ENCODE measurements around the gene PLXNB2.
A peak's percentile ranks its signal among the peaks of the same experiment; 100 is the strongest.
"Not testable (repeated sequence)": the region's sequence is repeated elsewhere in the genome, so short reads cannot be mapped to it uniquely, and the experiment has no call there.

The PLXNB2 gene

DNA sequence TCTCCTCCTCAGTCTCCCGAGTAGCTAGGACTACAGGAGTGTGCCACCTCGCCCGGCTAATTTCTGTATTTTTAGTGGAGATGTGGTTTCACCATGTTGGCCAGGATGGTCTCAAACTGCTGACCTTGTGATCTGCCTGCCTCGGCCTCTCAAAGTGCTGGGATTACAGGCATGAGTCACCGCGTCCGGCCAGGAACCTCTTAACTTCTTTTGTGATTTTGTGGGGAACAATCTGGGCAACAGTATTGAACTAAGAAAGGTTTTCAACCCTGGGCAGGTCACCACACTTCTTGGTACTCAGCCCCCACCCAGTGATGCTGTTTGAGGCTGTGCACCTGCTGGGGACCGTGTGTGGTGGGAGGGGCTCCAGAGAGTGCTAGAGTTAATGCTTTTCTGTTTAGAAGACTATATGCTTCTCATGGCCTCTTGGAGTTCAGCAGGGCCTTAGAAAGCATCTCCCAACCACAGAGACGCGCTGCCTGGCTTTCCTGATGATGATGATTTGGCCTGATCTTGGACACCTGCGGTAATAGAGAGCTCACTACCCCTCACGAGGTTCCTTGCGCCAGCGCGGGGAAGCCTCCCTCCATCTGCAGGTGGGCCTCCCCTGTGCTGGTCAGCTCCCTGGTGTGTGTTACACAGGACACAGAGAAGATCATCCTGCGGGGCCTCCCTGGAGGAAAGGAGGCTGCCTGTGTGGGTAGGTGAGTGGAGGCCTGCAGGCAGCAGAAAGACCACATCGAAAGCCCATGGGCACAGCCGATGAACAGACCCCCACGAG, 18.2 kb upstream of the PLXNB2 start:
- DNase-seq (ENCODE audit: low spot score) = no peak

DNA sequence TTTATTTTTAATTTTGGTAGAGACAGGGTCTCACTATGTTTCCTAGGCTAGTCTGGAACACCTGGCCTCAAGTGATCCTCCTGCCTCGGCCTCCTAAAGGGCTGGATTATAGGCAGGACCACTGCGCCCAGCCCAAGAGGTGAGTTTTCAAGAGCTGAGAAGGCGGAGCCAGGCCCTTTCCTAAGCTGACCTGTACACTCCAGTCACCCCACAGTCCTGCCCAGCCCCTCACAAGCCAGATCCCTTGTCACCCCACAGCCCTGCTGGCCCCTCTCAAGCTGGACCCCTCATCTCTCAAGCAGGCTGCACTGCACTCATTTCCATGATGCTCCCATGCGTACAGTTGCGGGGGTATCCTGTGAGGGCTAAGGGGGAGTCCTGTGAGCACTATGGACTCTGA, 16.5 kb upstream of the PLXNB2 start:
- DNase-seq (ENCODE audit: low spot score) = no peak

DNA sequence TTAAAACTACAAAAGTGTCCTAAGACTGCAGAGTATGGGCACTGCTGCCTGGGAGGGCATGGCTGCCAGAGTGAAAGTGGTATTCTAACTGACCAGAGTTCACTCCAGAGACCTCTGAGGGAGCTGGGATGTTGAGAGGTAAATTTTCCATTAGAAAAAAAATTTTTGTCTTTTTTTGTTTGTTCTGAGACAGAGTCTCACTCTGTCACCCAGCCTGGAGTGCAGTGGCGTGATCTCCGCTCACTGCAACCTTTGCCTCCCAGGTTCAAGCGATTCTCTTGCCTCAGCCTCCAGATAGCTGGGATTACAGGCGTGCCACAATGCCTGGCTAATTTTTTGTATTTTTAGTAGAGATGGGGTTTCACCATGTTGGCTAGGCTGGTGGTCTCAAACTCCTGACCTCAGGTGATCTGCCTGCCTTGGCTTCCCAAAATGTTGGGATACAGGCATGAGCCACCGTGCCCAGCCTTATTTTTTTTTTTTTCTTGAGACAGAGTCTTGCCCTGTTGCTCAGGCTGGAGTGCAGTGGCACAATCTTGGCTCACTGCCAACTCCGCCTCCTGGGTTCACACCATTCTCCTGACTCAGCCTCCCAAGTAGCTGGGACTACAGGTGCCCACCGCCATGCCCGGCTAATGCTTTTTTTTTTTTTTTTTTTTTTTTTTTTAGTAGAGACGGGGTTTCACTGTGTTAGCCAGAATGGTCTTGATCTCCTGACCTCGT, 15.1 kb upstream of the PLXNB2 start:
- DNase-seq (ENCODE audit: low spot score) = not testable (repeated sequence)

DNA sequence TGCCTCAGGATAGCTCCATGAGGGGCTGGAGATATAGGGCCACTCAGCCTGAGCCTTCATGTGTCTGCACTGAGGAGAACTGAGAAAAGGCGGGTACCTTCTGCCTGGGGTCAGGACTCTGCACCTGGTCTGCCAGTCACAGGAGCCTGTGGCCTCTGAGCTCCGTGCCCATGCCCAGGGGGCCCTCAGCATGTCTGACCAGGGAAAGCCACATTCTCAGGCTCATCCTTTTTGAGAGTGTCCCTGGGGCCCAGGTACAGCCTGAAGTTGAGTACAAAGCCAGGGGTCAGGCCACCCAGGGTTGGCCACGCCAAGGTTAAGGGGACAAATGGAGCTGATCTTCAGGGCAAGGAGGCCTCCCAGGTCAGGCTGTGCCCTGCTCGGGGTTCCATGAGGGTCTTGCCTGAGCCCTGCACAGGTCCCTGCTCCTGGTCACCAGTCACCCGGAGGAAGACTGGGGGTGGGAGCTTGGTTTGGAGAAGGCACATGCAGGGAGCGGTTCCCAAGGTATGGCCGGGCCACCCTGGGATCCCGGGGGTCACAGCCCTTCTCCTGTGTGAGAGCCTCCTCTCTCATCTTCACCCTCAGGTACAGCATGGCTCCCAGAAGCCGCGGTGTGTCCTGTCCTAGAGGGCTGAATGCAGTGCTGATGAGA, 13.4 kb upstream of the PLXNB2 start:
- DNase-seq (ENCODE audit: low spot score) = no peak

DNA sequence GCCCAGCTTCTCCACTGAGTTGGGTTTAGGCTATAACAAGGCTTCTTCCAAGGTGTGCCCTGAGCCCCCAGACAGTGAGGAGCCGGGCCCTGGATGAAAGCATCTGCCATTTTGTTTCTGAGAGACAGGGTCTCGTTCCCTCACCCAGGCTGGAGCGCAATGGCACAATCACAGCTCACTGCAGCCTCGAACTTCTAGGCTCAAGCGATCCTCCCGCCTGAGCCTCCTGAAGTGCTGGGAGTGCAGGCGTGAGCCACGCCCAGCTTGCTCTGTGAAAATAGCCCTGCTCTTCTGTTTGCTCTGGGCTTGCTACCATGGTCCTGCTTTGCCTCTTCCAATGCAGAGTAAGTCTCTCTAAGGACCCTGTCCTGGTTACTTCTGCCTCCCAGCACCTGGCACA, 12.7 kb upstream of the PLXNB2 start:
- no peak for DNase-seq (ENCODE audit: low spot score)

DNA sequence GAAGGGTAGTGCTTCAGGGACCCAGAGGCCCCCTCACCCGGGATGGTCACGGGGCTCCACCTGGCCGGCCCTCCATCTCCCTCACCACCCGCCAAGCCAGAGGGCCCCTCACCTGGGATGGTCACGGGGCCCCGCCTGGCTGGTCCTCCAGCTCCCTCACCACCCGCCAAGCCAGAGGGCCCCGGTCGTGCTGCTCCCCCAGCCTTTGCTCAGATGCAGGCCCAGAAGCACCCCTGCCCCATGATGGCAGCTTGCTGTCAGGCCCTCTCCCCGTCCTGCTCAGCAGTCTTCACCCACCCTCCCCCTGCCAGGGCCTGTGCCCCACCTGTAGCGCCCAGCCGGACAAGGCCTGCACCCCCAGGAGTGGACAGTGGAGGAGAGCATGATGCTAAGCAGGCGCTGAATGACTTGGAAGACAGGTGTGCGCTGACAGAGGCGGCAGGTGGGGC, 12.1 kb upstream of the PLXNB2 start:
- DNase-seq (ENCODE audit: low spot score) = no peak

DNA sequence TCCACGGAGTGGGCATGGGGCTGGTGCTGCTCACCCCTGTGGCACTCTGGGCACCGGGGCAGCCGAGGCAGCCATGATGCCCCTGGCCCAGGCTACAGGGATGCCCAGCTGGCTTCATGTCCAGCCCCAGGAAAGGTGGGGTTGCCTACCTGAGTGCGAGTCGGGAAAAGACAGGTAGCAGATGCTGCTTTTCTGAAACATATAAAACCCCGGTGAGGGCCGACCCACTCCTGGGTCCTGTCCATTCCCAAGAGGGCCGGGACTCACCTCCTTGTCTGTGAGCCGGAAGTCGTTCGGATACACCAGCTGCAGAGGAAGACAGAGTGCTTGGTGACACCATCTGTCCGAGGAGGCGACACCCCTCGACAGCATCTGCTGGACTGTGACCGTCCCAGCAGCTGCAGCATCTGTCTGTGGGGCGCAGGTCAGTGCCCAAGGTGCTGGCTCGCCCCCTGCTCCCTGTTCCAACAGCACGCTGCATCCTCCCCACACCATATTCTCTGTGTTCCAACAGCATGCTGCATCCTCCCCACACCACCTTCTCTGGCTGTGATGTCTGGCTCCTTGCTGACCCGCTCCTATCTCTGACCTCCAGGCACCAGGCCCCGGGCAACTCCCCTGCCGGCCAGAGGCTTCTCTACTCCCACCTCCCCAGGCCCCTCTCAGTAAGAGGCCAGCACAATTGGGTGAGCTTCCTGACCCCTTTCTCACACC, 11.4 kb upstream of the PLXNB2 start:
- no peak for DNase-seq (ENCODE audit: low spot score)

DNA sequence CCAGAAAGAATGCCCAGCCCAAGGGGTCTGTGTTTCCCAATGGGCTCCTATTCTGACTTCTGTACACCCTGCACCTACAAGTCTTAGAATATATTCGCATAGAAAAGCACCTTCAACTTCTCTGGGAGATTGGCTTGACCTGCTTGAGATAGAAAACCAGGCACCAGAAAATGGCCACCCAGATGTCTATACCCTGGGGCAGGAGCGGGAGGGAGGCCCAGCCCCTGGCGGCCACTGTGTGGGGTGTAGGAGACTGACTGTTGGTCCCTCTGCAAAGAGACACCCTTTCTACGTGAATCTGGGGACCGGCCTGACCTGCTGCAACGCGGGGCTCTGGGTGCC, 10.9 kb upstream of the PLXNB2 start:
- DNase-seq (ENCODE audit: low spot score) = no peak

DNA sequence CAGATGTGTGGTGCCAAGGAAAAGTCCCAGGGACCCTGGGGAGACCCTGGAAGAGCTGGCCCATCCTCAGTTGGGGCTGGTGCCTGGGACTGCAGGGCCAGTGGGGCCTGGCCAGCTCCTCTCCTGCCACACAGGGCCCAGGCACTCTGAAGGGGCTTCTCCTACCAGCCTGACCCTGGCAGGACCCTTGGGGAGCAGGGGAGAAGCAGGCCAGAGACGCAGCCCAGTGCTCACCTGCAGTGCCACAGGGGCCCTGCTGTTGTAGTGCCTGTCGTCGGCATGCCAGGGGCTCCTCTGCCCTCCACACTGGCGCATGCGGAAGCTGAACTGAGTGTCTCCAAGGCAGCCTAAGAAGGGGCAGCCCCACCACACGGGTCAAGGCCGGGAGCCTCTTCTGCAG, 10.2 kb upstream of the PLXNB2 start:
- DNase-seq (ENCODE audit: low spot score) = no peak

DNA sequence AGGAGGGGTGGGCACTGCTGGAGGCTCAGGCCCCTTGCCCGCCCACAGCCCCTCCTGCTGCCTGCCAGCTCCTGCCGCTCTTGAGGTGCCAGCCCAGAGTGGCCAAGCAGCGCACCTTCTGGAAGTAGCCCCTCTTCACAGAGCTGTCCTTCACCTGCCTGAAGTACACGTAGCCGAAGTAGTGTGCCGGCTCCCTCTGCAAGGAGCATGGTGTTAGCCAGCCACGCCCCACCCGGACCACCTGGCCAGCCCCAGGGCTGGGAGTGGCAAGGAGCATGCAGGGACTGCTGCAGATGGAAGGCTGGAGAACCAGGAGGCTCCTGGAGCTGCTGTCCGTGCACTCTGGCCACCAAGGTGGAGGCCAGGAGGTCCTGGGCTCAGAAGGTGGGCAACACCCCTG, 9.7 kb upstream of the PLXNB2 start:
- DNase-seq (ENCODE audit: low spot score) = no peak

DNA sequence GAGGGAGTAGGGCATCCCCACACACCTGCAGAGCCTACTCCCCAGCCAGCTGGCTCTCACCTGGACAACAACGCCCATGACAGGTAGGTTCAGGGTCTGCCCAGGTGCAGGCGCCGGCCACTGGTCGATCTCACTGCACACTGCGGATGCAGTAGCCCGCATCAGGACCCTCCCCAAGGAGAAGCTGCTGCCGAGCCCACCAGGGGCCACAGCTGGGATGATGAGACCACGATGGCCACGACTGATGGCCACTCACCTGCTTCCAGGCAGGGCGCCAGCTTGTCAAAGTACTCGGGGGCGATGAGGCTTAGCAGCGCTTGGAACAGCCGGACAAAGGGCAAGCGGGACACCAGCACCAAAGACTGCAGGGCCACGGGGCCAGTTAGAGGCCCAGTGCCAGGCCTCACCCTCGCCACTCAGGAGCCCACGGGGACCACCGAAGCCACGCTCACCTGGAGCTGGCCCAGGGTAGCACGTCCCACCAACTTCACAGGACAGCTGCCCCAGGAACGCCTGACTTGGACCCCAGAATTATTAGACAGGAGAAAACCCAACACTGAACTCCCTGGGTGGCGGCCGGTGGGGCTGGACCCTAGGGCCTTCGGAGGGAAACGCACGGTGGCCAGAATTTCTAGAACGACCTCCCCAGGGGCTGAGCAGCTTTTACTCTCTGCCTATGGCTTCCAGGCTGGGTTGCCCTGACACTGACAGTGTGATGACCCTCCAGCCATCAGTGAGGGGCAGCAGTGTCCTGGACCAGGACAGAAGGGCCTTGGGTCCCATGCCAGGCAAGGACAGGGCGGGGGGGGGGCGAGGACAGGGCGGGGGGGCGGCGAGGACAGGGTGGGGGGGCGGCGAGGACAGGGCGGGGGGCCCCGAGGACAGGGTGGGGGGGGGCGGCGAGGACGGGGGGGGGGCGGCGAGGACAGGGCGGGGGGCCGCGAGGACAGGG, 8.9 kb upstream of the PLXNB2 start:
- DNase-seq (ENCODE audit: low spot score) = no peak

DNA sequence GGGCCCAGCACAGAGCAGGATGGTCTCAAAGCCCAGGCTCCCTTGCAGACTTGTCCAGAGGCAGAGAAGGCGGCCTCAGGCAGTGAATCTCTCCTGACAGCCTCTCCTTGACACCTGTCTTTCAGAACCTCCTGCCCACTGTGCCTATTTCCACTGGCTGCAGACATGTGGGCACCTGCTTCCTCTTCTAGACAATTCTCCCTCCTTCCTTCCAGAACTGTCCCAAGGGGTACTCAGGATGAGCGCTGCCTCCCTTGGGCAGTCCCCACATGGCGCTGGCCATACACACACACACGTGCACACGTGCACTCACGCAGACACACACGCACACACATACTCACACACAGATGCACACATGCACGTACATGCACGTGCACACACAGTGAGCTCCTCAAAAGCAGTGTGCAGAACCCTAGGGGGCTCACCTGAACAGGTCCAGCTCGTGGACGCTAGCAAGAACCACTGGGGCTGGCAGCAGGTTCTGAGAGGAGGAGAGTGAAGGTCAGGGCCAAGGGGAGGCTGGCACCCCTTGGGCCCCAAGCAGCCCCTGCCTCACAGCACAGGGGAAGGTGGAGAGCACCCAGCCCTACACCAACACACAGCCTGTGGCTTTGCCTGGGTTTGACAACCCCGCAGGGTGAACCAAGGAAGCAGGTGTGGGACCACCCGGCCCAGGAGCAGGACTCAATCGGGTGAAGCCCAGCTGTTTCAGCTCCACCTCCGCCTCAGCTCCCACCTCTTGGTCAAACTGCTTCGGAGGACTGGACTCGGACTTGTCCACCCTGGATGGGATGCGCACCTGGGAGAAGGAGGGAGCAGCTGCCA, 8.1 kb upstream of the PLXNB2 start:
- DNase-seq (ENCODE audit: low spot score) = no peak

DNA sequence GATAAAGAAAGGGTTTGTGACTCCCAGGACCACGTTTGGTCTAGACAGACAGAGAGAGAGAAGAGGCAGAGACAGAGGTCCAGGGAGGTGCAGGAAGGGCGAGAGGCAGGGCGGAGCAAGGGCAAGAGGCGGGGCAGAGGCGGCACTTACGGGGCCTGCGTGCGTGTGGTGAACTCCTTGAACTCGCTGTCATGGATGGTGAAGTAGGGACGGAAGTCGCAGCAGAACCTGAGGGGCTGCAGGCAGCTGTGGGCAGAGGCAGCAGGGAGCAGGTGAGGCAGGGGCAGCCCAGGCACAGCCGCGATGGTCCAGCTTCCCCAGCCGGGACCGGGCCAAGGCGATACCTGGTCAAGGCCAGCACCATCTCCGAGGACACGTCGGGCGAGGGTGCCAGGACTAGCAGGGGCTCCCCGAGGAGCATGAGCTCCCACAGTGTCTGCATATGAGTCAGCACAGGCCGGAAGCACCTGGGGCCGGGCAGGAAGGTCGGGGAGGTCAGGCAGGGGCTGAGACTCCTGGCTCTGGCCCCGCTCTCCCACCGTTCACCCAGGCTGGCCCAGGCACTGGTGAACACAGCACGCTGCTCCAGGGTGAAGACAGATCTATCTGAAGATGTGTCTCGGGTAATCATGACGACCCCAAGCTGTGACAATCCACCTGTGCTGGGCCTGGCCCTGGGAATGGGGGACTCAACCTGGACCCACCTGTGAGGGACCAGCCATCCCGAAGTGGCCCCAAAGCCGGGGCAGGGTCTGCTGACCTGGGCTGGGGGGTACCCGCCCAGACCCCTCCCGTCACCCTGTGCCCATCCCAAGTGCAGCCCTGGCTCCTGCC, 7.2 kb upstream of the PLXNB2 start:
- peak; percentile 22 for DNase-seq (ENCODE audit: low spot score)

DNA sequence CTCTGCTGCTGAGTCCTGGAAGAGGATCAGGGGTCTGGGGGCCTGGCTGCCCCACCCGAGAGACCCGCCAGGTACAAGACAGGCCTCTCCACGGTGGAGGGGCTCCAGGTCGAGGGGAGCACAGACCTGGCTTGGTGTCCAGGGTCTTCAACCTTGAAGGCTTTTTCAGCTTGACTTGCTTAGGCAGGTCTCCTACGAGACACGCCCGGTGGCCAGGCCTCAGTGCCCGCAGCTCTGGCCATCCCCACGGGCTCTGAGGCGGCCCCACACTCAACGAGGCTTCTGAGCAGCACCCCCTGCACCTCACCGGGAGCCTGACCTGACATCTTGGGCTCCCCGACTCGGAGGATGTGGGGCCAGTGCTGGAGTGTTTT, 6.6 kb upstream of the PLXNB2 start:
- DNase-seq (ENCODE audit: low spot score) = no peak

DNA sequence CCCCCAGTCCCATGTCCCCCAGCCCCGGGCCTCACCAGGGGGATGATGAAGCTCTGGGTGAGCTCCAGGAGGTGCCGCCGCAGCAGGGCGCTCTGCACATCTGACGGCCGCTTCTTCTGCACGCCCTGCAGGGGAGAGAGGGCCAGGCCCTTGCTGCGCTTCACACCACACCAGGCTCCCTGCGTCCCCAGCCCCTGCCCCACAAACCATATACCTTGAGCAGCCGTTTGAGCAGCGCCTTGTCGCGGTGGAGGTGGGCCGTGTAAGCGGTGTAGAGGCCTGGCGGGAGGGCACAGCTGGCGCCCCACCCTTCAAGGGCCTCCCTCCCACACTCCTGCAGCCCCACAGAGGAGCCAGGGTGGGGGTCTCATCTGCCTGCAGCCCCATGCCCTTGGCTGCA, 6.2 kb upstream of the PLXNB2 start:
- no peak for DNase-seq (ENCODE audit: low spot score)

DNA sequence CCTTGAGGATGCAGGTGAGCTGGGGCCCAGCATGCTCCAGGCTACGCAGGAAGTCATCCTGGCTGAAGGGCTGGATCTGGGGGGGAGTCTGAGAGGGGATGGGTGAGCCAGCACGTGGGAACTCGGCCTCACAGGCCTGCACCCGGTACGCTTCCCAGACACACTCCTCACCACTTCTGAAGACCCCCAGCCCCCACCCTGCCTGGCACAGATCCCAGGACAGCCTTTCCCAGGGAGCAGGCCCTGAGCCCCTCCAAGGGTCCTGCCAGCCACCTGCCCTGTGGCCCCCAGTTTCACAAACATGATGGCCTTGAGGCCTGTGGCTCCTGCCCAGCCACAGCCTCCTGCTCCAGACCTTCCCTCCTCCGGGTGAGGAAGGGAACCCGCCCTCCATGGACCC, 5.6 kb upstream of the PLXNB2 start:
- no peak for DNase-seq (ENCODE audit: low spot score)

DNA sequence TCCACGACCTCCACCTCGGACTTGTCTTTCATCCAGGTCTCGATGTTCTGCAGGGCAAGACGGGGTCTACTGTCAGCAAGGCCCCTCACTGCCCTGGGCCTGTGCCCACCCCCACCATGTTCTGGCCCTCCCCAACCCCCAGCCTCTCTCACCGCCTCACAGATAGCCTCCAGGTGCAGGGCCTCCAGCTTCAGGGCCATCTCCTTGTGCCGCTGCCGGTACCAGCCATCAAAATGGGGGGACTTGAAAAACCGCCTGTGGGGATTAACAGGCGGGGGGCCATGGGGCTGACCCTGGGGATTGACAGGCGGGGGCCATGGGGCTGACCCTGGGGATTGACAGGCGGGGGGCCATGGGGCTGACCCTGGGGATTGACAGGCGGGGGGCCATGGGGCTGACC, 4.9 kb upstream of the PLXNB2 start:
- DNase-seq (ENCODE audit: low spot score) = no peak

DNA sequence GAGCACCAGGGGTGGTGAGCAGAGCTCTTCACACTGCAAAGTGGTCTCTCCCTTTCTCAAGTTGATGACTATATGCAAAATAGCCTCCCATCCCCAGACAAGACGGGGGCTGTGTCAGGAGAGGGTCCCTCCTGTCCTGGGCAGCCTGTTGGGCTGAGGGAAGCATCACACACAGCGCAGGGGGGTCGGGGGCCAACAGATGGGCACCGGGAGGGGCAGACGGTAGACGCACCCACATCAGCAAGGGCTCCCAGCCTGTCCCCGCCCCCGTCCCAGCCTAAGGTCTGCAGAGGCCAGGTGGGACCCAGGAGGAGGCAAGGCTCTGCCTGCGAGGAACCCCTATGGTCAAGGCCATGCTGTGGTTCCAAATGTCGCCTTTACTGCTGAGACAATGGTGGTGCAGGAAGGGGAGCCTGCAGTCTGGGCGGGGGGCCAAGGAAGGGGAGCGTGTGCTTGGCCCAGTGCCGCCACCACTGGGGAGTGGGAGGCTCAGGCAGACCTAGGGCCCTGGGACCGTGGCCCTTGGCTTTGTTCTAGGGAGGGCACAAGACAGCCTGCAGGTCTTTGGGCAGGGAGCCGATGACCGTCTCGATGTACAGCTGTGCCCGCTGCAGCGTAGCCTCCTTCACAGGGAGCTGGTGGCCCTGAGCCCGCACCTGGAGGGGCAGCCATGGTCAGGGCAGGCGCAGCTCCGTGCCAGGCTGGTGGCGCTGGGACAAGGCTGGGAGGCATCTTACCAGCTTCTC, 4.3 kb upstream of the PLXNB2 start:
- DNase-seq (ENCODE audit: low spot score) = no peak

DNA sequence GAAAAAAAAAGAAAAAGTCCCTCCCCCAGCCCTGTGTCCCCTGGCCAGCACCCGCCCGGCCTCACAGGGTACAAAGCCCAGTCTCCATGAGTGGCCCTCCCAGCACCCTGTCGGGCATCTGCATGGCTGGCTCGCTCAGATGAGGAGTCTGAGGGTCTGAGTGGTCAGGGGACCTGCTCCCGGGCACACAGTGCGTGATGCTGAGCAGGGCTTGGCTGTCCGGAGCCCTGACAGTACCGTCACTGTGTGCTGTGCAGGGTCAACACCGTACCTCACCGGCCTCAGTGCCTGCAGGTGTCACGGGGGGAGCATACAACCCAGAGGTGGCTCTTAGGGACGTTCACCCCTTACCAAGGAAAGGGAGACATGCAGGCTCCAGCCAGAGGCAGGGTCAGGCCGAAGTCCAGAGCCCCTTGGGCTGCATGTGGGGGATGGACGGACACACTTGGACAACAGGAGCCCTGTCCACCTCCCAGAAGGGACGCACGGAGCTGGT, 3.6 kb upstream of the PLXNB2 start:
- no peak for DNase-seq (ENCODE audit: low spot score)

Measured in hematopoietic multipotent progenitor cell treated with erythropoietin and hydrocortisone succinate and interleukin-3 and kit ligand, for 15 days (in vitro differentiated cells).